Measurements from ENCODE around the gene F11R. TPM values are rescaled to one million over a fixed set of nuclear protein-coding genes. Genes with fewer than 3 reads are reported as not detected.
"Not testable (repeated sequence)": the region's sequence is repeated elsewhere in the genome, so short reads cannot be mapped to it uniquely, and the experiment has no call there.

Gene F11R
- polyA plus RNA-seq, 3 donors, result 73.1 to 94.2 (median 82.1) TPM

GRCh38 chr1:161046605-161047228, 25.8 kb upstream of the F11R start:
- no peak for DNase-seq (ENCODE audit: extremely low read depth in 1 of 11, low read depth in 9 of 11, low spot score in 4 of 11)

DNA sequence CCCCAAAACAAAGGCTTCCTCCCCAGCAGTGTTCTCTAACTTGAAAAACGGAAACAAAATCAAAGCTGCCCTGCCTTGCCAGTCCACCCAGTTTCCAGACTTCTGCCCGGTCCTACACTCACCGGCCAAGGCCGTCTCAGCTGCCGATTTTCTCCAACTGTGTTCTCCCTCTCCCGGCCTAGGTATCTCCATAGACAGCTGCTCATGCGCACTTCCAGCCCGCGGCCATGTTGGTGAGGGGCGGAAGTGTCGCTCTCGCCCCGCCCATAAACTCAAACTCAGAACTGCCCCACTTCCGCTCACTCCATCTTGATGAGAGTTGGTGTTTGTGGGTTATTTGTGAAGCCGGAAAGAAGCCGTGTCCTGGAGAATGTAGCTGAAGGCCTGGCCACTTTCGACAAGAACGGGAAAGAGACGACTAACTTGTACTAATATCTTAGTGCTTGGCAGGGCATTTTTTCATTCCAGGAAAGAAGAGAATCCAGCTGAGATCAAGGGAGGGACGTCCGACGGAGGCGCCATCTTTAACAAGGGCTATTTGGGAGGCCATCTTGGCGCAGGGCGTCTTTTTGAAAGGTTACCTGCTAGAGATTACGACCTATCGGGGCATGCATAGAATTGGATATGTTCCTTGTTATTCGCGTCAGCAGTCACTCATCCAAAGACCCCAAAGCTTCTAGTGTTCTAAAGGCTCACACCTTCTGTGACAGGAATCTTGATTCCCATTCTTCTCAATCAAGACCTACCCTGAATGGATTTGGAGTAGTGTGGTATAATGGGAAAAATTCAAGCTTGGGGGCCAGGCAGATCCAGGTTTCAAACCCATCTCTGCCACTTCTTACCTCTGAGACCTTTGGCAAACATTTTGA, 25.0 kb upstream of the F11R start, which contains the start of gene USF1:
USF1 (minus strand) TSS at position 242 of the 869 bp plus-strand sequence. CDS start 2,702 bp downstream, outside the sequence.
- DNase-seq (ENCODE audit: extremely low read depth in 1 of 11, low read depth in 9 of 11, low spot score in 4 of 11), result peak; percentile 88 to 99 (median 95)

DNA sequence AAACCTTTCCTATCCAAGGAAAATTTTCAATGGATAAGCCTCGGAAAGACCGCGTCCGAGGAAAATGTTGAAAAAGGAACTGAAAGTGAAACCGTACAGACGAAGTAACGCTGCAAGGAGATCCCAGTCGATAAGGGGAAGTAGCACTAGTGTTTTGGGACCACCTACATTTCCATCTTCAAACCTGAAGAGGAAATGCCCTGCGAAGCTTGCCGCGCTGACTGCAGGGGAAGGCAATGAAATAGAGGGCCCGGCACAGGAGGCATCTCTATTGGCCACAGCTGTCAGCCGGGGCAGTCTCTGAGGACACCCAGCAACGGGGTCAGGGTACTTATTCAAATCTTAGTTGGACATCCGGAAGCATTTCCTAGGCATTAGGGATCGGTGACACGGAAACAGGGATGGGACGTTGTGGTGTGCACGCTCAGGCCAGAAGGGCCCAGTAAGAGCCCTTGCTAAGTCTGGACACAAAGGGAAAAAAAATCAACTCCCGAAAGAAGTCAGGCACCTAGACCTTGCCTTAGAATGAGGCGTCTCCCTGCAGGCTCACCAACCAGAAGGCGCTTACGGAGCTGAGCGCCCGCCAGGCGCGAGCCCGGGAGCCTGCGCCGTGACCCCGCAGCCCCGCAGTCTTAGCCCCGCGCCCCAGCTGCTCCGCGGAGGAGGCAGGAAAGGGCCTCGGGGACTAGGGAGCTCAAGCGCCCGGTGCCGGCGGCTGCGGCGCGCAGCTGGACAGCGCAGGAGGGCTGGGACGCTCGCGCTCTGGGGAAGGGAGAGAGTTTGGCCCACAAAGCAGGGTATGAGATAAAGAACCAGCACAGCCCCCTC, 24.2 kb upstream of the F11R start:
- DNase-seq (ENCODE audit: extremely low read depth in 1 of 11, low read depth in 9 of 11, low spot score in 4 of 11), result peak in 7 of 11 donors; percentile 51 to 59 (median 54)

- DNase-seq (ENCODE audit: extremely low read depth in 1 of 11, low read depth in 9 of 11, low spot score in 4 of 11), result no peak
Observed at GRCh38 chr1:161044535-161044907, 23.6 kb upstream of the F11R start.

GRCh38 chr1:161039546-161039945, 18.6 kb upstream of the F11R start:
- no peak for DNase-seq (ENCODE audit: extremely low read depth in 1 of 11, low read depth in 9 of 11, low spot score in 4 of 11)

- DNase-seq (ENCODE audit: extremely low read depth in 1 of 11, low read depth in 9 of 11, low spot score in 4 of 11), result no peak
Observed at GRCh38 chr1:161039154-161039545, 18.2 kb upstream of the F11R start.

GRCh38 chr1:161038523-161039153, 17.7 kb upstream of the F11R start, which contains the start of gene TSTD1:
Gene TSTD1 (minus strand): TSS chr1:161038964. CDS start chr1:161038889, 75 bp downstream.
- DNase-seq (ENCODE audit: extremely low read depth in 1 of 11, low read depth in 9 of 11, low spot score in 4 of 11), result peak in 4 of 11 donors; percentile 41 to 57 (median 45)

GRCh38 chr1:161037661-161038522, 16.9 kb upstream of the F11R start:
- no peak for DNase-seq (ENCODE audit: extremely low read depth in 1 of 11, low read depth in 9 of 11, low spot score in 4 of 11)

DNA sequence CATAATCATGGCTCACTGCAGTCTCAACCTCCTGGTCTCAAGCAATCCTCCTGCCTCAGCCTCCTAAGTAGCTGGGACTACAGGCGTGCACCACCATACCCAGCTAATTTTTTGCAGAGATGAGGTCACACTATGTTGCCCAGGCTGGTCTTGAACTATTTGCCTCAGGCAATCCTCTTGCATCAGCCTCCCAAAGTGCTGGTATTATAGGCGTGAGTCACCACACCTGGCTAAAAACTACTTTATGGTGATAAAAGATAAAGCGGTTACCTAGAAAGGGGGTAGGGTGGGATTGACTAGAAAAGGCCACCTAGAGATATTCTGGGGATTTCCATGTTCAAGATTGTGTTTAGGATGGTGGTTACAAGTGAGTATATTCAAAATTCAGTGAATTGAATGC, 12.8 kb upstream of the F11R start:
- no peak for DNase-seq (ENCODE audit: extremely low read depth in 1 of 11, low read depth in 9 of 11, low spot score in 4 of 11)

DNA sequence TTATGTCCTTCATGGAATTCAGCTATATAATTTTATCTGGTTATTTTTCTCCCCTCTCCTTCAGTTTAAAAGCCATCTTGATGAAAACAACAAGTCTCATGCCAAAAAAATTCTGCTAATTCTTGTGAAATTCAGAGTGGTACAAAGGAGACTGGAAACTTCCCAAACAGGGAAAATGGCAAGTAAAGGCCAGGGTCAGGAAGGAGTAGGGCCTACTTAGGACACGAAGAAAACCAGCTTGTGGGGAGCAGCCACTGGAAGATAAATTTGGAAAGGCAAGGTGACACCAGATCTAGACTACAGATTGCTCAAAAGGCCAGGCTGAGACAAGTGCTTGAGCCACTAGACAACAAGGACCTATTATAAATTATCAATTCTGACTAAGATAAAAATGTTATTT, 11.5 kb upstream of the F11R start:
- DNase-seq (ENCODE audit: extremely low read depth in 1 of 11, low read depth in 9 of 11, low spot score in 4 of 11), result no peak

GRCh38 chr1:161031874-161032273, 10.9 kb upstream of the F11R start:
- no peak for DNase-seq (ENCODE audit: extremely low read depth in 1 of 11, low read depth in 9 of 11, low spot score in 4 of 11)

DNA sequence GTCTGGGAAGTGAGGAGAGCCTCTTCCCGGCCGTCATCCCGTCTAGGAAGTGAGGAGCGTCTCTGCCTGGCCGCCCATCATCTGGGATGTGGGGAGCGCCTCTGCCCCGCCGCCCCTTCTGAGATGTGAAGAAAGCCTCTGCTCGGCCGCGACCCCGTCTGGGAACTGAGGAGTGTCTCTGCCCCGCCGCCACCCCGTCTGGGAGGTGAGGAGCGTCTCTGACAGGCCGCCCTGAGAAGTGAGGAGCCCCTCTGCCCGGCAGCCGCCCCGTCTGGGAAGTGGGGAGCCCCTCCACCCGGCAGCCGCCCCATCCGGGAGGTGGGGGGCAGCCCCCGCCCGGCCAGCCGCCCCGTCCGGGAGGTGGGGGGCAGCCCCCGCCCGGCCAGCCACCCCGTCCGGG, 8.5 kb upstream of the F11R start:
- not testable (repeated sequence) for DNase-seq (ENCODE audit: extremely low read depth in 1 of 11, low read depth in 9 of 11, low spot score in 4 of 11)

GRCh38 chr1:161026954-161027353, 6.0 kb upstream of the F11R start:
- DNase-seq (ENCODE audit: extremely low read depth in 1 of 11, low read depth in 9 of 11, low spot score in 4 of 11), result not testable (repeated sequence)

DNA sequence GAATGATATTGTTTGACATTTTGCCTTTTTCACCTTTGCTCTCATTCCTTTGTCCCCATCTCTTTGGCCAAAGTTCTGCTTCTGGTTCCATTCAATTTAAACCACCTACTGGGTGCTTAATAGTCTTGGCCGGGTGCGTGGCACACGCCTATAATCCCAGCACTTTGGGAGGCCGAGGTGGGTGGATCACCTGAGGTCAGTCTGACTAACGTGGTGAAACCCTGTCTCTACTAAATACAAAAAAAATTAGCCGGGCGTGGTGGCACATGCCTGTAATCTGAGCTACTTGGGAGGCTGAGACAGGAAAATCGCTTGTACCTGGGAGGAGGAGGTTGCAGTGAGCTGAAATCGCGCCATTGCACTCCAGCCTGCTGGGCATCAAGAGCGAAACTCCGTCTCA, 1.5 kb upstream of the F11R start:
- not testable (repeated sequence) for DNase-seq (ENCODE audit: extremely low read depth in 1 of 11, low read depth in 9 of 11, low spot score in 4 of 11)

GRCh38 chr1:161021970-161022353, 1.0 kb upstream of the F11R start:
- no peak for DNase-seq (ENCODE audit: extremely low read depth in 1 of 11, low read depth in 9 of 11, low spot score in 4 of 11)

DNA sequence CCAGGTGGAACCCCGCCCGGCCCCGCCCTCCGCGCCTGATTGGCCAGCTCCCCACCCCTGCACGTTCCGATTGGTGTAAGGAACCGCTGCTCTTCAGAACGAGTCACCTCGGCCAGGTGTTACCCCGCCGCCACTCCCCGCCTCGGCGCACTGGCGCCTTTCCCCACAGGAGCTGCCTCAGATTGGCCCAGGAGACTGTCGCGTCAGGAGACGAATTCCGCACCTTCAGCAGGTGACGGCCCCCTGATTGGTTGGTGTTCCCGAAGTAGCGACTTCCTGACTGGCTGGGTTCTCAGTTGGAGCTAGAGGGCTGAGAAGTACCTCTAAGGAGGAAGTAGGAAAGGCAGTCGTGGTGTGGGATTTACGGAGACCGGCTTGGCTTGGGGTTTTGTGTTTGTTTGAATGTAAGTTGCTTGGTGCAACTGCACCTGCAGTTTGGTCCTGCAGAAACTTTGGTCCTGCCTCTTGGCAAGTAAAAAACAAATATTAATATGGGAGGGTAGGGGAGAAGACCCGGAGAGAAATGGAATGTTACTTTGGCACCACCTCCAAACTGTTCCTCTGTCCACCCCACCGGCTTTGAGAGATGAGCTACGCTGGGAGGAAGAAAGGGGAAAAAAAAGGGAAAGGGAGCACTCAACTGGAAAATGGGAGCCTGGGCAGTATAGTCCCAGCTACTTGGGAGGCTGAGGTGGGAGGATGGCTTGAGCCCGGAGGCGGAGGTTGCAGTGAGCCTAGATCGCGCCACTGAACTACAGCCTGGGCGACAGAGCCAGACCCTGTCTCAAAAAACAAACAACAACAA, 415 bp upstream of the F11R start:
- peak in 8 of 11 donors; percentile 70 to 89 (median 82) for DNase-seq (ENCODE audit: extremely low read depth in 1 of 11, low read depth in 9 of 11, low spot score in 4 of 11)

- no peak for DNase-seq (ENCODE audit: extremely low read depth in 1 of 11, low read depth in 9 of 11, low spot score in 4 of 11)
Observed at GRCh38 chr1:161019751-161020495, 1.0 kb downstream of the F11R start.
